Activated naive CD8-positive, alpha-beta T cell treated with anti-CD3 and anti-CD28 coated beads, Interleukin-2, amount 50 U/mL, for 16 hours (primary cell): Measurements from ENCODE around the gene KRT3.
"Not testable (repeated sequence)": the region's sequence is repeated elsewhere in the genome, so short reads cannot be mapped to it uniquely, and the experiment has no call there.

Source experiments
- DNase-seq: peaks from one replicate; pipeline ENCODE4 v3.0.0-alpha.2; 2020; ENCODE audit warnings: low read depth, low spot score

Gene KRT3

GRCh38 chr12:52798003-52798670, 2.2 kb upstream of the KRT3 start:
- DNase-seq = no peak

- no peak for DNase-seq
Observed at GRCh38 chr12:52797529-52797894, 1.6 kb upstream of the KRT3 start.

- no peak for DNase-seq
Observed at GRCh38 chr12:52796839-52797528, 1.1 kb upstream of the KRT3 start.

GRCh38 chr12:52796429-52796794, 495 bp upstream of the KRT3 start:
- DNase-seq = no peak

- not testable (repeated sequence) for DNase-seq
Observed at GRCh38 chr12:52795332-52795674, 614 bp downstream of the KRT3 start.

GRCh38 chr12:52794479-52795331, 1.2 kb downstream of the KRT3 start:
- DNase-seq = no peak

GRCh38 chr12:52792185-52793029, 3.5 kb downstream of the KRT3 start:
- no peak for DNase-seq

GRCh38 chr12:52791271-52792184, 4.4 kb downstream of the KRT3 start:
- DNase-seq = no peak

- DNase-seq = no peak
Observed at GRCh38 chr12:52790427-52791270, 5.3 kb downstream of the KRT3 start.

GRCh38 chr12:52789637-52790426, 6.1 kb downstream of the KRT3 start:
- no peak for DNase-seq

GRCh38 chr12:52788876-52789636, 6.9 kb downstream of the KRT3 start:
- no peak for DNase-seq

- no peak for DNase-seq
Observed at GRCh38 chr12:52788192-52788875, 7.6 kb downstream of the KRT3 start.

- no peak for DNase-seq
Observed at GRCh38 chr12:52787324-52788191, 8.4 kb downstream of the KRT3 start.

GRCh38 chr12:52784909-52785308, 11.0 kb downstream of the KRT3 start:
- DNase-seq = no peak

GRCh38 chr12:52783563-52784316, 12.2 kb downstream of the KRT3 start:
- DNase-seq = no peak

GRCh38 chr12:52782502-52782901, 13.4 kb downstream of the KRT3 start:
- DNase-seq = no peak
